Tibial artery (tissue), 4 donors: Measurements from ENCODE around the gene ETV6.

Source experiments
- DNase-seq, 2 donors: peaks; one replicate each; pipeline ENCODE4 v3.0.0-alpha.2; 2019
- H3K27ac ChIP-seq, 2 donors: fragments of 200-600 bp; sonication (generic) in 1 of 2; 1 replicate in 1 of 2; 2 replicates in 1 of 2; pipeline ENCODE4 v1.5.1; 2018 to 2019; ENCODE audit warnings: mild to moderate bottlenecking in 1 of 2
- H3K27me3 ChIP-seq, 2 donors: fragments of 200-600 bp; sonication (generic) in 1 of 2; one replicate each; pipeline versions ENCODE4 v1.5.1 to v1.6.0; 2016 to 2019
- H3K36me3 ChIP-seq, 3 donors: fragments of 200-600 bp; sonication (generic) in 2 of 3; one replicate each; pipeline ENCODE4 v1.5.1; 2016 to 2019; ENCODE audit warnings: mild to moderate bottlenecking in 2 of 3
- H3K4me1 ChIP-seq, 4 donors: fragments of 200-600 bp; sonication (generic) in 2 of 4; 1 replicate in 3 of 4; 2 replicates in 1 of 4; pipeline ENCODE4 v1.5.1; 2016 to 2019
- H3K4me3 ChIP-seq, 2 donors: fragments of 200-600 bp; sonication (generic) in 1 of 2; 1 replicate in 1 of 2; 2 replicates in 1 of 2; pipeline ENCODE4 v1.5.1; 2018 to 2019; ENCODE audit warnings: mild to moderate bottlenecking in 2 of 2
- H3K9me3 ChIP-seq, 3 donors: fragments of 200-600 bp; sonication (generic) in 1 of 3; one replicate each; pipeline ENCODE4 v1.5.1; 2016 to 2019
- intact Hi-C: fragments of 100-400 bp; cut with DNase I; formaldehyde crosslinking; loops from one replicate; pipeline ENCODE4 v1.15.0; 2023; ENCODE audit warnings: low total_unique reads
- TF ChIP-seq, protein P1 (sequence below), 2 experiments: fragments of 200-600 bp in 1 of 2; fragments of 450-650 bp in 1 of 2; IDR thresholded peaks; one replicate each; pipeline ENCODE4 v1.5.1; 2017 to 2019; ENCODE audit warnings: antibody characterized with exemption in 2 of 2, mild to moderate bottlenecking in 1 of 2, moderate library complexity in 1 of 2

The ETV6 gene

GRCh38 chr12:11853126-11853525, 203.7 kb downstream of the ETV6 start:
- H3K27me3 ChIP-seq: no peaks in the 10 kb centered on the region
- H3K4me3 ChIP-seq: no peak overlapping the region
- H3K4me1 ChIP-seq: peaks cover 0 to 35% (median 10%) of the 10 kb centered on the region in 4 donors
- peaks cover 13 to 38% (median 19%) of the 10 kb centered on the region in 3 donors for H3K36me3 ChIP-seq
- H3K9me3 ChIP-seq: no peaks in the 10 kb centered on the region
- DNase-seq: no peak
- H3K27ac ChIP-seq: no peak overlapping the region
- intact Hi-C loops: no loop called here
- TF ChIP-seq, protein P1, sequence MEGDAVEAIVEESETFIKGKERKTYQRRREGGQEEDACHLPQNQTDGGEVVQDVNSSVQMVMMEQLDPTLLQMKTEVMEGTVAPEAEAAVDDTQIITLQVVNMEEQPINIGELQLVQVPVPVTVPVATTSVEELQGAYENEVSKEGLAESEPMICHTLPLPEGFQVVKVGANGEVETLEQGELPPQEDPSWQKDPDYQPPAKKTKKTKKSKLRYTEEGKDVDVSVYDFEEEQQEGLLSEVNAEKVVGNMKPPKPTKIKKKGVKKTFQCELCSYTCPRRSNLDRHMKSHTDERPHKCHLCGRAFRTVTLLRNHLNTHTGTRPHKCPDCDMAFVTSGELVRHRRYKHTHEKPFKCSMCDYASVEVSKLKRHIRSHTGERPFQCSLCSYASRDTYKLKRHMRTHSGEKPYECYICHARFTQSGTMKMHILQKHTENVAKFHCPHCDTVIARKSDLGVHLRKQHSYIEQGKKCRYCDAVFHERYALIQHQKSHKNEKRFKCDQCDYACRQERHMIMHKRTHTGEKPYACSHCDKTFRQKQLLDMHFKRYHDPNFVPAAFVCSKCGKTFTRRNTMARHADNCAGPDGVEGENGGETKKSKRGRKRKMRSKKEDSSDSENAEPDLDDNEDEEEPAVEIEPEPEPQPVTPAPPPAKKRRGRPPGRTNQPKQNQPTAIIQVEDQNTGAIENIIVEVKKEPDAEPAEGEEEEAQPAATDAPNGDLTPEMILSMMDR (IDR thresholded peaks at IDR 0.05): no peak

DNA sequence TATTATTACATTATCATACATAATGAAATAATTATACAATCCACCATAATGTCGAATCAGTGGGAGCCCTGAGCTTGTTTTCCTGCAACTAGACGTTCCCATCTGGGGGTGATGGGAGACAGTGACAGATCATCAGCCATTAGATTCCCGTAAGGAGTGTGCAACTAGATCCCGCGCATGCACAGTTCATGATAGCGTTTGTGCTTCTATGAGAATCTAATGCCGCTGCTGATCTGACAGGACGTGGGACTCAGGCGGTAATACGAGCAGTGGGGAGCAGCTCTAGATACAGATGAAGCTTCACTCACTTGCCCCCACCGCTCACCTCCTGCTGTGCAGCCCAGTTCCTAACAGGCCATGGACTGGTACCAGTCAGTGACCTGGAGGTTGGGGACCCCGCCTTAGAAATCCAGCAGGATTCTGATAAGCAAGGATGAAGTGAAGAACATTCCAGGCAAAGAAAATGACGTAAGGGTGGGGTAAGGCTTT, 204.6 kb downstream of the ETV6 start:
- TF ChIP-seq, protein P1 (IDR thresholded peaks at IDR 0.05): no peak
- H3K9me3 ChIP-seq: no peaks in the 10 kb centered on the region
- no peak overlapping the region for H3K27ac ChIP-seq
- no peak for DNase-seq
- no peaks in the 10 kb centered on the region for H3K27me3 ChIP-seq
- peaks cover 13 to 38% (median 19%) of the 10 kb centered on the region in 3 donors for H3K36me3 ChIP-seq
- H3K4me3 ChIP-seq: no peak overlapping the region
- intact Hi-C loops: no loop called here
- peaks cover 0 to 35% (median 10%) of the 10 kb centered on the region in 4 donors for H3K4me1 ChIP-seq

- no peak for DNase-seq
- no peaks in the 10 kb centered on the region for H3K9me3 ChIP-seq
- H3K36me3 ChIP-seq: peaks cover 13 to 30% (median 19%) of the 10 kb centered on the region in 3 donors
- H3K27ac ChIP-seq: peak overlapping the region in 1 of 2 donors; percentile 2
- TF ChIP-seq, protein P1 (IDR thresholded peaks at IDR 0.05): no peak
- peaks cover 0 to 51% (median 16%) of the 10 kb centered on the region in 4 donors for H3K4me1 ChIP-seq
- intact Hi-C loops: no loop called here
- H3K4me3 ChIP-seq: no peak overlapping the region
- H3K27me3 ChIP-seq: no peaks in the 10 kb centered on the region
These were observed 206.5 kb downstream of the ETV6 start for GRCh38 chr12:11855983-11856374.

DNA sequence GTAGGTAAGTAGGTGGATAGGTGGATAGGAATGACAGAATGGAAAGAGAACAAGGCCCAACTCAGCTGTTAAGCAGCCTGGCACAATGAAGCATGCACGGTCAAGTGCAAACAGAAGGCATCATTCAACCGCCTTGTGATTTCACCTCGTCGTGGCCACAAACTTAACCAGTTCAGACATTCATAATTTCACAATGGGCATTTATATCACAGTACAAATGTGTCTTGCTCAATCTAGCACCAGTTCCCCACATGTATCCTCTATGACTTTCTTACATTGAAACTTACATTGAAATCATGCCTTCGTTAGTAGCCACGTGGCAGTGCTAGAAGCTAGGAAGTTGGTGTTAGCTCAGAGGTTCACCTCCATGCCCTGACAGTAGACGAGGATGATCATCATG, 207.5 kb downstream of the ETV6 start:
- no peak for DNase-seq
- no peaks in the 10 kb centered on the region for H3K27me3 ChIP-seq
- peaks cover 0 to 55% (median 23%) of the 10 kb centered on the region in 4 donors for H3K4me1 ChIP-seq
- intact Hi-C loops: no loop called here
- H3K36me3 ChIP-seq: peaks cover 13 to 30% (median 19%) of the 10 kb centered on the region in 3 donors
- no peaks in the 10 kb centered on the region for H3K9me3 ChIP-seq
- TF ChIP-seq, protein P1 (IDR thresholded peaks at IDR 0.05): no peak
- peak overlapping the region in 1 of 2 donors; percentile 14 for H3K27ac ChIP-seq
- no peak overlapping the region for H3K4me3 ChIP-seq

DNA sequence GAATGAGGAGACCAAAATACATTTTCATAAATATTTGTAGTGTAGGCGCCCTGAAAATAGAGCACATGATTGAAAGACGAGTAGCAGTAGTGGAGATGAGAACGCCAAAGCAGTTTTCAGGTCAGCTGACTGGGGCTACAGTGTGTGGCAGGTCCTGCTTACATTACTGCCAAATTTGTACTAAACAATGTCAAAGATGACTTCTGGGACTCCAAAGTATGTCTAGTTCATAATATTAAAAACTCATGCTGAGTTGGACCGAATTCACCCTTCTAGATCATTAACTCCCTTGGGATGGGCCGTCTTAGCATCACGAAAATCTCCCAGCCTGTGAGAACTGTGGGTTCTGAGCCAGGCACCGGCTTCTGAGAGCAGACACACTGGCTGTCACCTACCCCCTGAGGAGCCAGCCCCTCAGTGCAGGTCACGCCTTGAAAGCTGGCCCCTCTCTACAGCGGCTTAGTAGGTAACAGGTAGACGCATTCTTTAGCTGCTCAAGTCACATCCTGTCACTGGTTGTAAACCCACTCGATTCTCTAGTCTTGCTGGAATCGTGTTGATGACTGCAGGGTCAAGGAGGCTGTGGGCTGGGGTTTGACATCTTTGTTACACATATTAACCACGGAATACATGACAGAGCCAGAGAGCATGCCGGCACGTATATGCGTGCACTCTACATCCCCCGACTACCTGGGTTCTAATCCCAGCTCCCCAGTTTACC, 210.4 kb downstream of the ETV6 start:
- H3K4me3 ChIP-seq: no peak overlapping the region
- peak overlapping the region; percentile 61 for H3K27ac ChIP-seq

More for the DNA sequence above, 210.4 kb downstream of the ETV6 start:
- intact Hi-C loops: no loop called here
- peaks cover under 1 to 16% (median 10%) of the 10 kb centered on the region in 3 donors for H3K36me3 ChIP-seq
- H3K4me1 ChIP-seq: peaks cover 0 to 73% (median 38%) of the 10 kb centered on the region in 4 donors
- DNase-seq: no peak
- no peaks in the 10 kb centered on the region for H3K27me3 ChIP-seq
- no peaks in the 10 kb centered on the region for H3K9me3 ChIP-seq
- TF ChIP-seq, protein P1 (IDR thresholded peaks at IDR 0.05): no peak
